ACC112 (cell line): ENCODE results near the gene NKX1-1.
"Not testable (repeated sequence)": the region's sequence is repeated elsewhere in the genome, so short reads cannot be mapped to it uniquely, and the experiment has no call there.

Source experiments
- H2AFZ ChIP-seq: fragments of 200-600 bp; sonication (generic); one replicate; pipeline ENCODE4 v1.6.0; 2017; ENCODE audit warnings: antibody characterized with exemption, low read length; ENCODE audit not compliant: unreplicated experiment
- H3K27ac ChIP-seq: fragments of 200-600 bp; sonication (generic); 2 replicates; pipeline ENCODE4 v1.5.1; 2014; ENCODE audit warnings: low read depth, mild to moderate bottlenecking, antibody characterized with exemption, low read length, moderate library complexity
- H3K27me3 ChIP-seq: fragments of 200-600 bp; sonication (generic); 2 replicates; pipeline ENCODE4 v1.6.1; 2014; ENCODE audit warnings: mild to moderate bottlenecking, antibody characterized with exemption, low read length, moderate library complexity, mixed read lengths; ENCODE audit not compliant: insufficient read depth
- H3K36me3 ChIP-seq: fragments of 200-600 bp; sonication (generic); 2 replicates; pipeline ENCODE4 v1.6.1; 2016; ENCODE audit warnings: mild to moderate bottlenecking, antibody characterized with exemption, low read length, moderate library complexity, mixed read lengths; ENCODE audit not compliant: insufficient read depth
- H3K4me1 ChIP-seq: fragments of 200-600 bp; sonication (generic); one replicate; pipeline ENCODE4 v1.6.1; 2016; ENCODE audit warnings: low read length, mixed read lengths; ENCODE audit not compliant: insufficient read depth, unreplicated experiment, control insufficient read depth
- H3K4me3 ChIP-seq: fragments of 200-600 bp; sonication (generic); 2 replicates; pipeline ENCODE4 v1.5.1; 2014; ENCODE audit warnings: mild to moderate bottlenecking, low read depth, low read length
- H3K79me2 ChIP-seq: fragments of 200-600 bp; sonication (generic); one replicate; pipeline ENCODE4 v1.6.0; 2016; ENCODE audit warnings: low read length; ENCODE audit not compliant: control insufficient read depth, unreplicated experiment, insufficient read depth

The NKX1-1 gene

DNA sequence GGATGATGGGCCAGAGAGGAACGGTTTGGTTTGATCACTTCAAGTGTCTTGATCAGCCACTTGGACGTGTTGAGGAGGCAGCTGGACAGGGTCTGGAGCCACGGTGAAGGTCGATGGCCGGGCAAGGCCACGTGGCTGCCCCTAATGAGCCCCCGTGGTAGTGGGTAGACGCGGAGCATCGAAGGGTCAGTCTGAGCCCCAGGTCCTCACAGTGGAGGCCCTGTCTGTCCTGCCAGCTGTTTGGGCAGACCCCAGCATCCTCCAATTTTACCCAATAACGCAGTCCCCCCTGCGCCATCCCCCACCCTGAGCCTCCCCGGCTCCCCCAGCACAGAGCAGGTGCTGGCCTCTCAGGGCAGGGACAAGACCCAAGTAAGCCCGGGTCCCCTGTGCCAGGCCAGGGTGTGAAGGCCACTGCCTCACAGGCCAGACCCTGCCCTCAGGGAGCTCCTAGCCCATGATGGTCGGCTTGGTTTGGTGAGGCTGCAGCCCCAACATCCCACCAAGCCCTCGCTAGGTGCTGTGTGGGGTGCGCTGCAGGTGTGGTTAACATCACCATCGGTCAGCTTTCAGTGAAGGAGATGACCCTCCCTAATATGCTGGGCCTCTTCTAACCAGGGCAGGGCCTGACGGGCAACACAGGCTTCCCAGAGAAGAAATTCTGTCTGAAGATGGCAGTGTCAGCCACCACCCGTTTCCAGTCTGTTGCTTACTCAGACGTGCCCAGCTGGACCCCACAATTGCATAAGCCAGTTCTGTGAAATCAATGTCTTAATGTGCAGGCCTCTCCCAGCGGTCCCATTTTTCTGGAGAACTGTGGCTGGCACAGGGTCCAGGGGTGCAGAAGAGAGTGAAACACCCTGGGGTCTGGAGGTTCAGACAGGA, 40.5 kb upstream of the NKX1-1 start:
- Histone ChIP-seq H3K36me3 (no peaks in the 10 kb centered on the region), H2AFZ (no peak overlapping the region), H3K4me3 (no peak overlapping the region), H3K27me3 (peaks cover 14% of the 10 kb centered on the region), H3K79me2 (no peaks in the 10 kb centered on the region), H3K27ac (no peak overlapping the region), H3K4me1 (no peaks in the 10 kb centered on the region)

DNA sequence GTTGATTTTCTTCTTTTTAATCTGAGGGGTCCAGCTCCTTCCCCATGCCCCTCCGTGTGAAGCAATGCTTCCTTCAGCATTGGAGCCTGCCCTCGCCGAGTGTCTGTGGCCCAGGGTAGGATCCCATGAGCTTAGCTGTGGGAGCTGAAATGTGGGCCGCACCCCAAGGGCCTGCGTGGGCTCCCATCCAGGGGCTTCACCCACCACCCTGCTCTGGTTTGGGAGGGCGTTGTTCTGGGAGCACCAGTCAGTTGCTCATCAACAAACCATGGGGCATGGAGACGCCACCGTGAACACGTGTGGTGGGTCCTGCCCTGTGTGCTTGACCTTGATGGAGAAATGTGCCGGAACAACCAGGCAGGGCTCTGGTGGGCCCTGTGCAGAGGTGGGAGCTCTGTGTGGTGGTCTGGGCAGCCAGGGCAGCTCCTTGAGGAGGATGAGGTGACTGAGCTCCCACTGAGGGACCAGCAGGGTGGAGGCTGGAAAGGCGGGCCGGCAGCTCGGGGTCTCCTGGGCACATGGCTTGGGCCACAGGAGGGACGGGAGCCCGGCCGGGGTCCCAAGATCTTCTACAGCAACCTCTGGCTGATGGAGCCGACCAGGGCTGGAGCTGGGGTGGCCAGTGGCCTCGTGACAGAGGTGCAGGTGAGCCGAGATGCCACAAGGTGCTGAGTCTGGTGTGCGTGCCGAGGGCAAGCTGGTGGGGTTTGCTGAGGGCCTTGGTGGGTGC, 39.6 kb upstream of the NKX1-1 start:
- no peak overlapping the region for H3K4me3 ChIP-seq
- no peaks in the 10 kb centered on the region for H3K36me3 ChIP-seq
- H3K27me3 ChIP-seq: peaks cover 14% of the 10 kb centered on the region
- H2AFZ ChIP-seq: no peak overlapping the region
- H3K27ac ChIP-seq: no peak overlapping the region
- no peaks in the 10 kb centered on the region for H3K79me2 ChIP-seq
- no peaks in the 10 kb centered on the region for H3K4me1 ChIP-seq

- not testable (repeated sequence) for H3K4me1 ChIP-seq, H3K27me3 ChIP-seq, H3K36me3 ChIP-seq, H3K27ac ChIP-seq, H3K79me2 ChIP-seq, H3K4me3 ChIP-seq, H2AFZ ChIP-seq
These were observed 37.5 kb upstream of the NKX1-1 start for GRCh38 chr4:1443688-1444172.

- Histone ChIP-seq H3K79me2 (no peaks in the 10 kb centered on the region), H2AFZ (no peak overlapping the region), H3K36me3 (no peaks in the 10 kb centered on the region), H3K4me1 (no peaks in the 10 kb centered on the region), H3K27me3 (peaks cover 33% of the 10 kb centered on the region), H3K27ac (no peak overlapping the region), H3K4me3 (no peak overlapping the region)
These were observed 20.8 kb upstream of the NKX1-1 start for GRCh38 chr4:1427010-1427409.

DNA sequence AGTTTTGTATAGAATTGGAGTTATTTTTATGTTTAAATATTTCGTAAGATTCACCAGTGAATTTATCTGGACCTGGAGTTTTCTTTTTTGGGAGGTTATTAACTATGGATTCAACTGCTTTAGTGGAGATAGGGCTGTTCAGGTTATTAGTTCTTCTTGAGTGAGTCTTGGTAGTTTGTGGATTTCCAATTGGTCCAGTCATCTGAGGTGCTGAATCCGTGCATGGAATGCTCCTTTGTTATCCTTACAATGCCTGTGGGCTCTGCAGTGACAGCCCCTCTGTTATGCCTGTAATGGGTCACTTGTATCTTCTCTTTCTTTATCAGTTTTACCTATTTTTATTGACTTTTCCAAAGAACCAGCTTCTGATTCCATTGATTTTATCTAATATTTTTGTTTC, 15.4 kb upstream of the NKX1-1 start:
- Histone ChIP-seq H3K27me3 (peaks cover 67% of the 10 kb centered on the region), H2AFZ (no peak overlapping the region), H3K36me3 (no peaks in the 10 kb centered on the region), H3K27ac (no peak overlapping the region), H3K4me1 (no peaks in the 10 kb centered on the region), H3K79me2 (no peaks in the 10 kb centered on the region), H3K4me3 (no peak overlapping the region)

DNA sequence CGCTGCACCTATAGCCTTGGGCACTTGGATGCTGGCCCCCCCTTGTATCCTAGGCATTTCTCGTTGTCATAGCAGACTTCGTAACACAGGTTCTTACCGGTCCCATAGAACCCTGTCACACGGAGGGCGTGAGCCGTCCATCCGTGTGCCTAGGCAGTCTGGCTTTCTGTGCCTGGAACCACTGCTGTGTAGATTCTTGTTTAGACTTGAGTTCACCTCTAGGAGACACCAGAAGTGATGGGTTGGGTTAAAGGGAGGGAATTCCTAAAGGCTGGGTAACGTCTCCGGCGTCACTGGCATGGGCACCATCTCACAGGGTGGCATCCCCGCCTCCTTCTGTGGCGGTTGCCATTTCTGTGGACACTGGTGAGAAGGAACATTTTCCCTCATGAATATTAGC, 13.5 kb upstream of the NKX1-1 start:
- H3K27me3 ChIP-seq: peaks cover 77% of the 10 kb centered on the region
- H3K4me3 ChIP-seq: no peak overlapping the region
- no peaks in the 10 kb centered on the region for H3K4me1 ChIP-seq
- H3K27ac ChIP-seq: no peak overlapping the region
- no peaks in the 10 kb centered on the region for H3K36me3 ChIP-seq
- no peaks in the 10 kb centered on the region for H3K79me2 ChIP-seq
- H2AFZ ChIP-seq: no peak overlapping the region

- Histone ChIP-seq H3K4me1 (no peaks in the 10 kb centered on the region), H3K79me2 (no peaks in the 10 kb centered on the region), H2AFZ (no peak overlapping the region), H3K27ac (no peak overlapping the region), H3K27me3 (peaks cover 77% of the 10 kb centered on the region), H3K36me3 (no peaks in the 10 kb centered on the region), H3K4me3 (no peak overlapping the region)
These were observed 12.4 kb upstream of the NKX1-1 start for GRCh38 chr4:1418494-1419285.

- peaks cover 81% of the 10 kb centered on the region for H3K27me3 ChIP-seq
- no peaks in the 10 kb centered on the region for H3K79me2 ChIP-seq
- H3K27ac ChIP-seq: no peak overlapping the region
- no peaks in the 10 kb centered on the region for H3K36me3 ChIP-seq
- H3K4me3 ChIP-seq: no peak overlapping the region
- no peak overlapping the region for H2AFZ ChIP-seq
- H3K4me1 ChIP-seq: no peaks in the 10 kb centered on the region
These were observed 11.5 kb upstream of the NKX1-1 start for GRCh38 chr4:1417522-1418390.

DNA sequence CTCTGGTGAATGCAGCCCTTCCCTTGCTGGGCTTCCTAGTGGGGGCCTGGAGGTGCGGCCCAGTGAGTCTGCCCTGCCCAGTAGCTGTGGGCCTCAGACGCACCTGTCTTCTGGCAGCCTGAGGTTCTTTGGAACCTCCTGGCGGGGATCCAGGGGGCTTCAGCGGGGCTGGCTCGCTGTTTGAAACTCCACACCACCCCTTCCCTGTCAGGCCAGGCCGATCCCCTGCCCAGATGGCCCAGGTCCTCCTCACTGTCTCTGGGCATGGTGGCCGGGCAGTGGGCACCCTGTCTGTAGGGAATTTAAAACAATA, 10.7 kb upstream of the NKX1-1 start:
- Histone ChIP-seq H2AFZ (no peak overlapping the region), H3K79me2 (no peaks in the 10 kb centered on the region), H3K4me3 (no peak overlapping the region), H3K27me3 (peaks cover 81% of the 10 kb centered on the region), H3K36me3 (no peaks in the 10 kb centered on the region), H3K27ac (no peak overlapping the region), H3K4me1 (no peaks in the 10 kb centered on the region)
